Brain microvascular endothelial cell (primary cell): ENCODE results near the gene ELMO1.

ENCODE experiments used
- DNase-seq: peaks from one replicate; pipeline ENCODE4 v3.0.0-alpha.2; 2020
- H3K27ac ChIP-seq: fragments of 250-450 bp; sonication (Bioruptor Pico); 2 replicates; pipeline ENCODE4 v1.5.1; 2020; ENCODE audit warnings: mild to moderate bottlenecking, moderate library complexity
- H3K27me3 ChIP-seq: fragments of 250-450 bp; sonication (Bioruptor Pico); replicated peaks from 2 replicates; pipeline ENCODE4 v1.5.1; 2020; ENCODE audit warnings: mild to moderate bottlenecking
- H3K36me3 ChIP-seq: fragments of 250-450 bp; sonication (Bioruptor Pico); replicated peaks from 2 replicates; pipeline ENCODE4 v1.5.1; 2020; ENCODE audit warnings: mild to moderate bottlenecking
- H3K4me3 ChIP-seq: 2 replicates; pipeline ENCODE4 v1.5.1; 2011; ENCODE audit warnings: low read depth, mild to moderate bottlenecking, control low read depth, low read length, moderate library complexity
- CTCF ChIP-seq: IDR thresholded peaks from 2 replicates; pipeline ENCODE4 v1.5.1; 2011; ENCODE audit warnings: low read depth, mild to moderate bottlenecking, moderate library complexity, low read length, control low read depth, inconsistent platforms; ENCODE audit errors: missing control alignments
- in situ Hi-C: cut with HindIII; loops from 2 replicates; pipeline ENCODE4 v1.10.0; 2017; ENCODE audit warnings: low sequenced_read_pairs, low pct_ligation_motif_present

ELMO1 gene

GRCh38 chr7:37047260-37047659, 401.4 kb downstream of the ELMO1 start:
- Histone ChIP-seq H3K27ac (no peak overlapping the region), H3K27me3 (no peaks in the 10 kb centered on the region), H3K36me3 (no peaks in the 10 kb centered on the region), H3K4me3 (no peak overlapping the region)
- no peak for DNase-seq
- in situ Hi-C loops = no loop called here
- no peak for TF ChIP-seq CTCF

GRCh38 chr7:37046531-37047079, 402.1 kb downstream of the ELMO1 start:
- in situ Hi-C loops = no loop called here
- TF ChIP-seq CTCF = no peak
- Histone ChIP-seq H3K4me3 (no peak overlapping the region), H3K36me3 (no peaks in the 10 kb centered on the region), H3K27me3 (no peaks in the 10 kb centered on the region), H3K27ac (no peak overlapping the region)
- no peak for DNase-seq

- Histone ChIP-seq H3K36me3 (no peaks in the 10 kb centered on the region), H3K4me3 (no peak overlapping the region), H3K27ac (no peak overlapping the region), H3K27me3 (no peaks in the 10 kb centered on the region)
- no peak for TF ChIP-seq CTCF
- in situ Hi-C loops = no loop called here
- DNase-seq = no peak
Observed at GRCh38 chr7:37045681-37046179, 402.9 kb downstream of the ELMO1 start.

- Histone ChIP-seq H3K27ac (no peak overlapping the region), H3K27me3 (no peaks in the 10 kb centered on the region), H3K36me3 (no peaks in the 10 kb centered on the region), H3K4me3 (no peak overlapping the region)
- no peak for TF ChIP-seq CTCF
- DNase-seq = no peak
- in situ Hi-C loops = no loop called here
Observed at GRCh38 chr7:37041461-37041860, 407.2 kb downstream of the ELMO1 start.

- Histone ChIP-seq H3K27ac (no peak overlapping the region), H3K4me3 (no peak overlapping the region), H3K27me3 (no peaks in the 10 kb centered on the region), H3K36me3 (no peaks in the 10 kb centered on the region)
- DNase-seq = no peak
- in situ Hi-C loops = no loop called here
- TF ChIP-seq CTCF = no peak
Observed at GRCh38 chr7:37040330-37040729, 408.3 kb downstream of the ELMO1 start.

- H3K4me3 ChIP-seq = no peak overlapping the region
- no peak overlapping the region for H3K27ac ChIP-seq
- DNase-seq = no peak
- in situ Hi-C loops = no loop called here
- TF ChIP-seq CTCF = no peak
- H3K36me3 ChIP-seq = no peaks in the 10 kb centered on the region
- H3K27me3 ChIP-seq = no peaks in the 10 kb centered on the region
Observed at GRCh38 chr7:37039131-37039749, 409.4 kb downstream of the ELMO1 start.
